OCI-LY1 (cell line): ENCODE data around the gene SPP1.

Source experiments
- H2AFZ ChIP-seq: fragments of 200-600 bp; sonication (generic), shearing (Covaris generic); 2 replicates; pipeline ENCODE4 v1.6.0; 2014; ENCODE audit warnings: antibody characterized with exemption, mild to moderate bottlenecking, low read length
- H3F3A ChIP-seq: fragments of 200-600 bp; sonication (generic), shearing (Covaris generic); 2 replicates; pipeline ENCODE4 v1.6.0; 2014; ENCODE audit warnings: mild to moderate bottlenecking, antibody characterized with exemption, low read length, moderate library complexity; ENCODE audit not compliant: insufficient read depth
- H3K27ac ChIP-seq: fragments of 200-600 bp; sonication (generic); 2 replicates; pipeline ENCODE4 v1.5.1; 2014; ENCODE audit warnings: low read length, mixed run types, mild to moderate bottlenecking, low read depth; ENCODE audit not compliant: poor library complexity, severe bottlenecking
- H3K27me3 ChIP-seq: fragments of 200-600 bp; sonication (generic); 2 replicates; pipeline ENCODE4 v1.6.0; 2014; ENCODE audit warnings: antibody characterized with exemption, mild to moderate bottlenecking, low read length, moderate library complexity; ENCODE audit not compliant: insufficient read depth
- H3K36me3 ChIP-seq: fragments of 200-600 bp; sonication (generic); 2 replicates; pipeline ENCODE4 v1.6.1; 2014; ENCODE audit warnings: mild to moderate bottlenecking, antibody characterized with exemption, low read length, moderate library complexity, mixed read lengths; ENCODE audit not compliant: insufficient read depth
- H3K4me1 ChIP-seq: fragments of 200-600 bp; sonication (generic); 2 replicates; pipeline ENCODE4 v1.5.1; 2014; ENCODE audit warnings: mild to moderate bottlenecking, low read length, moderate library complexity; ENCODE audit not compliant: insufficient read depth, severe bottlenecking
- H3K4me2 ChIP-seq: fragments of 200-600 bp; sonication (generic), shearing (Covaris generic); 2 replicates; pipeline ENCODE4 v1.6.1; 2014; ENCODE audit warnings: low read length
- H3K4me3 ChIP-seq: fragments of 200-600 bp; sonication (generic); 2 replicates; pipeline ENCODE4 v1.5.1; 2014; ENCODE audit warnings: low read length, low read depth, mild to moderate bottlenecking, mixed read lengths; ENCODE audit not compliant: poor library complexity, severe bottlenecking
- H3K79me2 ChIP-seq: fragments of 200-600 bp; shearing (Covaris generic); 2 replicates; pipeline ENCODE4 v1.6.1; 2016; ENCODE audit warnings: mixed run types, low read length, mixed read lengths; ENCODE audit not compliant: insufficient read depth
- H3K9ac ChIP-seq: fragments of 200-600 bp; sonication (generic), shearing (Covaris generic); 2 replicates; pipeline ENCODE4 v1.6.1; 2014; ENCODE audit warnings: mild to moderate bottlenecking, low read length, mixed read lengths
- H3K9me2 ChIP-seq: fragments of 200-600 bp; sonication (generic), shearing (Covaris generic); 2 replicates; pipeline ENCODE4 v1.6.1; 2014; ENCODE audit warnings: low read depth, mild to moderate bottlenecking, low read length, mixed read lengths
- H3K9me3 ChIP-seq: fragments of 200-600 bp; shearing (Covaris generic); 2 replicates; pipeline ENCODE4 v1.6.1; 2014; ENCODE audit warnings: low read length, mixed read lengths
- H4K20me1 ChIP-seq: fragments of 200-600 bp; sonication (generic), shearing (Covaris generic); 2 replicates; pipeline ENCODE4 v1.6.0; 2016; ENCODE audit warnings: mild to moderate bottlenecking, low read length; ENCODE audit not compliant: insufficient read depth
- EZH2 ChIP-seq: fragments of 200-600 bp; sonication (generic), shearing (Covaris generic); IDR thresholded peaks from 2 replicates; pipeline ENCODE4 v1.8.0; 2017; ENCODE audit warnings: borderline replicate concordance, mixed run types, mild to moderate bottlenecking, antibody characterized with exemption, low read length, moderate library complexity, mixed read lengths
- TF ChIP-seq, protein P1 (sequence below): fragments of 200-600 bp; sonication (generic), shearing (Covaris generic); IDR thresholded peaks from 2 replicates; pipeline ENCODE4 v1.5.1; 2017; ENCODE audit warnings: mild to moderate bottlenecking, antibody characterized with exemption, low read length, moderate library complexity, mixed read lengths

Gene SPP1

DNA sequence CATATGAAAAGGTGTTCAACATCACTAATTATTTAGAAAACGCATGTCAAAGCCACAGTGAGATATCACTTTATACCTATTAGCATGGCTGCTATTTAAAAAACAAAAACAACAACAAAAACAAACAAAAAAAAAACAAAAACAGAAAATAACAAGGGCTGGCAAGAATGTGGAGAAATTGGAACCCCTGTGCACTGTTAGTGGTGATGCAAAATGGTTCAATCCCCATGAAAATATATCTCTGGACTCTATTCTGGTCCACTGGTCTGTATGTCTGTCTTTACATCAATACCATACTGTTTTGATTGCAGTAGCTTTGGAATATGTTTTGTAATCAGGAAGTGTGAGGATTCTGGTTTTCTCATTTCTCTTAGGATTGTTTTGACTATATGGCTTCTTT is 43.6 kb upstream of the SPP1 start:
- TF ChIP-seq, protein P1, sequence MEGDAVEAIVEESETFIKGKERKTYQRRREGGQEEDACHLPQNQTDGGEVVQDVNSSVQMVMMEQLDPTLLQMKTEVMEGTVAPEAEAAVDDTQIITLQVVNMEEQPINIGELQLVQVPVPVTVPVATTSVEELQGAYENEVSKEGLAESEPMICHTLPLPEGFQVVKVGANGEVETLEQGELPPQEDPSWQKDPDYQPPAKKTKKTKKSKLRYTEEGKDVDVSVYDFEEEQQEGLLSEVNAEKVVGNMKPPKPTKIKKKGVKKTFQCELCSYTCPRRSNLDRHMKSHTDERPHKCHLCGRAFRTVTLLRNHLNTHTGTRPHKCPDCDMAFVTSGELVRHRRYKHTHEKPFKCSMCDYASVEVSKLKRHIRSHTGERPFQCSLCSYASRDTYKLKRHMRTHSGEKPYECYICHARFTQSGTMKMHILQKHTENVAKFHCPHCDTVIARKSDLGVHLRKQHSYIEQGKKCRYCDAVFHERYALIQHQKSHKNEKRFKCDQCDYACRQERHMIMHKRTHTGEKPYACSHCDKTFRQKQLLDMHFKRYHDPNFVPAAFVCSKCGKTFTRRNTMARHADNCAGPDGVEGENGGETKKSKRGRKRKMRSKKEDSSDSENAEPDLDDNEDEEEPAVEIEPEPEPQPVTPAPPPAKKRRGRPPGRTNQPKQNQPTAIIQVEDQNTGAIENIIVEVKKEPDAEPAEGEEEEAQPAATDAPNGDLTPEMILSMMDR, result no peak
- TF ChIP-seq EZH2, result no peak
- Histone ChIP-seq H2AFZ (no peak overlapping the region), H3K9me2 (no peaks in the 10 kb centered on the region), H3K9me3 (no peaks in the 10 kb centered on the region), H4K20me1 (no peaks in the 10 kb centered on the region), H3K4me2 (no peak overlapping the region), H3K27ac (no peak overlapping the region), H3K9ac (no peak overlapping the region), H3K79me2 (no peaks in the 10 kb centered on the region), H3F3A (no peaks in the 10 kb centered on the region), H3K36me3 (no peaks in the 10 kb centered on the region), H3K4me3 (no peak overlapping the region), H3K4me1 (no peaks in the 10 kb centered on the region), H3K27me3 (no peaks in the 10 kb centered on the region)

DNA sequence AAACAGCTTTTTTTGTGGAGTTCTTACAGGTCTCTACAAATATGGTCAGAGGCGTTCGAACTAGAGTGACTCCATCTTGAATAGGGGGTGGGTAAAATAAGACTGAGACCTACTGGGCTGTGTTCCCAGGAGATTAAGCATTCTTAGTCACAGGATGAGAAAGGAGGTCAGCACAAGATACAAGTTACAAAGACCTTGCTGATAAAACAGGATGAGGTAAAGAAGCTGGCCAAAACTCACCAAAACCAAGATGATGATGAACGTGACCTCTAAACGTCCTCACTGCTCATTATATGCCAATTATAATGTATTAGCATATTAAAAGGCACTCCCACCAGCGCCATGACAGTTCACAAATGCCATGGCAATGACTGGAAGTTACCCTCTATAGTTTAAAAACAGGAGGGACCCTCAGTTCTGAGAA is 42.8 kb upstream of the SPP1 start:
- no peaks in the 10 kb centered on the region for H3K36me3 ChIP-seq

DNA sequence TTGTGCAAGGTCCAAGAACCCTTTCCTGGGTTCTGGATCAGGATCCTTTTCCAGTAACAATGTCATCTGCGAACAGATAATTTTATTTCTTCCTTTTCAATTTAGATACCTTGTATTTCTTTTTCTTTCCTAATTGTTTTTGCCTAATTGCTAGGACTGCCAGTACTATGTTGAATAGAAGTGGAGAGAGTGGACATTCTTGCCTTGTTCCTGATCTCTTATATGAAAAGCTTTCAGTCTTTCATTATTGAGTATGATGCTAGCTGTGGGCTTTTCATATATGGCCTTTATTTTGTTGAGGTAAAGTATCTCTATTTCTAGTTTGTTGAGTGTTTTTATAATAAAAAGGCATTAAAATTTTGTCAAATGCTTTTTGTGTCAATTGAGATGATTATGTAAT is 42.2 kb upstream of the SPP1 start:
- H3K9ac ChIP-seq, result no peak overlapping the region
- no peak overlapping the region for H3K27ac ChIP-seq
- no peaks in the 10 kb centered on the region for H3K36me3 ChIP-seq
- H3K9me2 ChIP-seq, result no peaks in the 10 kb centered on the region
- H3K4me1 ChIP-seq, result no peaks in the 10 kb centered on the region
- no peaks in the 10 kb centered on the region for H3K9me3 ChIP-seq
- H3K4me2 ChIP-seq, result no peak overlapping the region
- H3K79me2 ChIP-seq, result no peaks in the 10 kb centered on the region
- H4K20me1 ChIP-seq, result no peaks in the 10 kb centered on the region
- no peaks in the 10 kb centered on the region for H3K27me3 ChIP-seq
- no peak for TF ChIP-seq EZH2
- TF ChIP-seq, protein P1, result no peak
- H3F3A ChIP-seq, result no peaks in the 10 kb centered on the region
- no peak overlapping the region for H2AFZ ChIP-seq
- no peak overlapping the region for H3K4me3 ChIP-seq

More for the DNA sequence above, 42.8 kb upstream of the SPP1 start:
- H3K9me3 ChIP-seq, result no peaks in the 10 kb centered on the region
- no peaks in the 10 kb centered on the region for H3F3A ChIP-seq
- H3K9me2 ChIP-seq, result no peaks in the 10 kb centered on the region
- H4K20me1 ChIP-seq, result no peaks in the 10 kb centered on the region
- no peak overlapping the region for H3K4me3 ChIP-seq
- H3K27ac ChIP-seq, result no peak overlapping the region
- no peak overlapping the region for H3K4me2 ChIP-seq
- H3K27me3 ChIP-seq, result no peaks in the 10 kb centered on the region
- TF ChIP-seq, protein P1, result no peak
- no peak for TF ChIP-seq EZH2
- no peak overlapping the region for H3K9ac ChIP-seq
- H2AFZ ChIP-seq, result no peak overlapping the region
- no peaks in the 10 kb centered on the region for H3K79me2 ChIP-seq
- H3K4me1 ChIP-seq, result no peaks in the 10 kb centered on the region
